ENCODE results near the gene B4GAT1.
"Not testable (repeated sequence)": the region's sequence is repeated elsewhere in the genome, so short reads cannot be mapped to it uniquely, and the experiment has no call there.

Gene B4GAT1

DNA sequence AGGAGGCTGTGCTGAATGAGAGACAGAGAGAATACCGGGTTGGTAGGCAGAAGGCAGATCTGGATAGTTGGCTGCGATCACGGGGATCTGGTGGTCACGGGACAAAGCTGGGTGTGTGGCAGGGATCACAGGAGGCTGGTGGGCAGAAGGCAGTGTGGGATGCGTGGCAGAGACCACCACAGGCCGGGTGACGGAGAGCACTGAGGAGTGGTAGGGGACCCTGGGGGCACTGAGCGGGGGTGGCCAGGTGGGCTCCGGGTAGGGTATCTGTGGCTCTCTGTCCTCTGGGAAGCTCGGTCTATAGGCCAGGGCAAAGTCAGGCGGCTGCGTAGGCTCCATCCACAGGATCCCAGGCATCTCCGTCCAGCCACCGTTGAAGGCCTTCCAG, 31.9 kb downstream of the B4GAT1 start:
- in situ Hi-C loops (cut with HindIII; ENCODE audit: low pct_ligation_motif_present, low pct_unique_long_range_greater_than_20kb, low sequenced_read_pairs): no loop called here
- DNase-seq: no peak

DNA sequence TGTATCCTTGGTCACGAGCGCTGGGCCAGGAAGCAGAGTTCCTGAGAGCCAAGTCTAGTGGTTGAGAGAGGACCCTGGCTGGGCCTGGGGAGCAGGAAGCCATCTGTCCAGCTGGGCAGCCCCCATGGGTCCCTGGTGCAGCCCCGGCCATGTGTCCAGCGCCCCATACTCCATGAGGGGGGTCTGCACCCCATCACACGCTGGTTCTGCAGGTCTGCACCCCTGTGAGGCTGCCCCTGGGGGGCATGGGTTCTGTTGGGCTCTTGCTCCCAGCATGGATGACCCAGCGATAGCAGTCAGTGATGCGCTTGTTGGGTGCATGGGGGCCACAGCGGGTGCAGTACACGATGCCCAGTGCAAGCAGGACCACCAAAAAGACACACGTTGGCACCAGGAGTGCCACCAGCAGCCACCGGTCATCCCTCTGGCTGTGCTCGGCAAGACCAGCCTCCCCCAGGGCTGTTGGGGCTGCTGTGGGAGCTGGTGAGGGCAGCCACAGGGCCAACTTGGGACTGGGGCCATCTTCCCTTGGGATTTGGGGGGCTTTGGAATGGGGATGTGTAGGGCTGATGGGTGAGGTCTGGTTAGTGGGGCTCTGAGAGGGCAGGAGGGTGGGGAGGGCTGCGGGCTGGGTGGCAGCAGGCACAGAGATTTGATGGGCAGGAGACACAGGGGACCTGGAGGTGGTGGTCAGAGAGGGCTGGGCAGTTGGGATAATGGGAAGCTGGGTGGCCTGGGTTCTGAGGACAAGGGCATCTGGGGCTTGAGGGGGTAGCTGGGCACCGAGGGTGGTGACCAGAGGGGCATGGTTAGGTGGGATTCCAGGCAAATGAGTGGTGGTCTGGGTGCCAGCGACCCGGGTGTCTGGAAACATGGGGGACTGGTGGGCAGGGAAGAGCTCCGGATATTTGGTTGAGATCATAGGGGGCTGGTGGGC, 32.6 kb downstream of the B4GAT1 start:
- in situ Hi-C loops (cut with HindIII; ENCODE audit: low pct_ligation_motif_present, low pct_unique_long_range_greater_than_20kb, low sequenced_read_pairs): no loop called here
- no peak for DNase-seq

DNA sequence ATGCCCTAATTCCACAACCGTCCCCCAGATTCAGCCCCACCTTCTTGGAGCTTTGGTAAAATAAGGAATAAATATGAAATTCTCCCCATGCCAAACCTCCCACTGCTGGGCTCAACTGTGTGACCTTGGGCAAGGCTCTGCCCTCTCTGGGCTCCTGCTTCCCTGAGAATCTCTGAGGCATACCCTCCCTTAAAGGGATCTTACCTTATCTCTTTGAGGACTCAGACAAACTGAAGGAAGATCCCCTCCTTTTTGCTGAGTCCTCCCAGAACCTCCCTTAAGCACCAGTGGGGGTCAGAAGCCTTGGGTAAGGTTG, 33.3 kb downstream of the B4GAT1 start:
- DNase-seq: no peak
- in situ Hi-C loops (cut with HindIII; ENCODE audit: low pct_ligation_motif_present, low pct_unique_long_range_greater_than_20kb, low sequenced_read_pairs): no loop called here

DNA sequence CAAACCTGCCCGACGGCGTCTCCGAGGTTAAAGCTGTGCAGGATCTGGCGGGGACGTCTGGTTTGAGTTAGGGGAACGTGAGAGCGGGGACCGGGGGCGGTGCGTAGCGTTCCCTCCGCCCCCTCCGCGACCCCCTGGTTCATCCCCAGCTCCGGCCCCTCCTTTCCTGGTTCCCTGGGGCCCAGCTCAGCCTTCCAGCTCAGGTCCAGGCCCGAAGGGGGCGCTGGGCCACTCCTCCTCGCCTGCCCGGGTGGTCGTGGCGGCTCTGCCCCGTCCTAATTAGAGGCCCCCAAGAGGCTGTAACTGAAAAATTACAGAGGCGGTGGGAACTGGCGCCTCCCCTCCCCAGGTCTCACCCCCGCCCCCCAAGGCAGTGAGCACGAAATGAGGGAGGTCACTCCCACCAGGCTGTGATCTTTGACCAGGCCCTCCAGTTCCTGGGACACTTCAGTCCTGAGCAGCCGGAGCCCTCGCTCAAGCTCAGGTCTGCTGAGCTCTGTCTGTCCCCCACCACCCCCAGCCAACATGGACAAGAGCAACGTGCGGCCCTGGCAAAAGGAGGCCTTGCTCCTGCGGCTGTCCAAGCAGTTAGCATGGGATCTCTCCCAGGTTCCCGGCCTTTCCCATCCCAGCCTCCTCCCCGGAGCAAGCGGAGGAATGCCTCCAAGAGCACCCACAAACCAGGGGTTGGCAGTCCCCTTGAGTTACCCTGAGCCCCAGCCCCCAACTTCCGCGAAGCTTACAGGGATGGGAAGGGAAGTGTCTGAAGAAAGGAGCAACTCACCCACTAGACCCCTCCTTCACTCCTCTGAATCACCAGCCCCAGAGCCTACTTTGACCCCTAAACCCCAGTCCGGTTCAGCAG, 33.9 kb downstream of the B4GAT1 start:
- in situ Hi-C loops (cut with HindIII; ENCODE audit: low pct_ligation_motif_present, low pct_unique_long_range_greater_than_20kb, low sequenced_read_pairs): no loop called here
- DNase-seq: no peak

DNA sequence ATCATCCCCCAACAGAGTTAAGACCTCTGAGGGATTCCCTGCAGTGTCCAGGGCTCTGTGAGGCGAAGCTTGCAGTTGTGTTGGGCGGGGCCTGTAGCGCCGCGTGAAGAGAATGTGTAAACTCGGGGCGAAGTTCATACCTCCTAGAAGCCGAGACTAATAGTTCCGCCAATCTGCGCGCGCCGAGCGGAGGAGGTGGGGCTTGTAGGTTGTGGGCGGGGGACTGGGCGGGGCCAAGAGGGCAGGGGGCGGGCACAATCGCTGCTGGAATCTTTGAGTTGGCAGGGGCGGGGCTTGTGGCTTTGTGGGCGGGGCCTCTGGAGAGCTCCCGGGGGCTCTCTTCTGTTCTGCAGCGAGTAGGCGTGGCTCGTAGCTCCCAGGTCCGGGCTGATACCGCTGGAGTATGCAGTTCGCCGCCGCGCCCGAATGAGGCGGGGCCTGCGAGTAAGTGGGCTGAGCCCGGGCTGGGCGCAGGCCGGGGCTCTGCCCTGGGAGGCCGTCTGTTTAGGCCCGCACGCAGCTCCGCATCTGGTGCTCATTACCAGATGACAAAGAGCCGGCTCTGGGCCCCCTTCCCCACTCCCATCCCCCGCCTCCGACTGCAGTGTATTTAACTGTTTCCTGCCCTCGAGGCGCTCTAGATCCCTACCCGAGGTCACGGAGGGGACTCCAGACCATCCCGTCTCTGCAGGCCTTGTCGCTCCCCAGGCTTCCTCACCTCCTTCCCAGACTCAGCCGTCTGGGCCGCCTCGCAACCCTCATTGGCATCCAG, 34.7 kb downstream of the B4GAT1 start:
- DNase-seq: peak; percentile 96
- in situ Hi-C loops (cut with HindIII; ENCODE audit: low pct_ligation_motif_present, low pct_unique_long_range_greater_than_20kb, low sequenced_read_pairs): no loop called here

DNA sequence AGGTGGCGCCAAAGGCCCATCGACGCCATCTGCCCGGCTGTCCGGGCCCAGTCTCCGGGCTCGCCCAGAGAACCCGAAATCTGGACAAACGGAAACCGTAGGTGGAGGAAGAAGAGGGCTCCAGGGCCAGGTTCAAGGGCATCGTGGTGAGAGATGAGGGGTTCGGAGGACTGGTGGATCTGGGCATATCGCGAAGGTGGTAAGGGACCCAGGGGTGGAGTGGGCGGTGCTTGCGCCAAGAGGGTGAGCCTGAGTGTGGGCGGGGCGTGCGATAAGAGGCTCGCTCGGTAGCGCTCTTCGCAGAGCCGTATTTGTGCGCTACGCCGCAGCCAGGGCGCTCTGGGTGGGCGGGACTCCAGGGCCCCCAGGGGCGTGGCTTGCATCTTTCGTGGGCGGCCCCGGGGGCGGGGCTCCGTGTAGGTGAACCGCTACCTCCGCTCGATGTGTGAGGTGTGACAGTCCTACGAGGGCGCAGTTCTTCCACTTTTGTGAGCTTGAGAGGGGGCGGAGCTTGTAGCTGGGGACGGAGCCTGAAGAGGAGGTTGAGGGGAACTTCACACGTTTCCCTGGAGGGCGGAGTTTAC, 35.4 kb downstream of the B4GAT1 start:
- DNase-seq: peak; percentile 91
- in situ Hi-C loops (cut with HindIII; ENCODE audit: low pct_ligation_motif_present, low pct_unique_long_range_greater_than_20kb, low sequenced_read_pairs): no loop called here

DNA sequence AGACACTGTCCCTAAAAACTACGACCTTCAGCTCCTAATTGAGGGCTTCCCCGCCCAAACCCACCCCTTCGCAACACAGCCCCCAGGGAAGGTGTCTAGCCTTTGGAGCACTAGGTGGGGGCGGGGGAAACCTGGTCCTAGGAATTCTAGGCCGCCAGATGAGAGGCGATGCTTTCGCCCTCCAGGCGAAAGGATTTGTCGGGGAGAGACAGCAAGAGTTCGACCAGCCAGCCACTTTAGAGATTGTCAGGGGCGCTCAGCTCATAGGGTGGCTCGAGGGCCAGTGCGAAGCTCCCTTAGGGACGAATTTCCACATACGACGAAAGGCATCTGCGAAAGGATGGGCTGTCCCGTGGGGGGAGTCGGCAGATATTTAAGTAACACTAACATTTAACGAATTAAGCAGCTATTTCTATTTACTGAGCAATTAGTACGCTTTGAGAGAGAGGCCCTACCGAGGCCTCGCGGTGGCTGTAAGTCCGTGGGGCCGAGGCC, 35.9 kb downstream of the B4GAT1 start:
- in situ Hi-C loops (cut with HindIII; ENCODE audit: low pct_ligation_motif_present, low pct_unique_long_range_greater_than_20kb, low sequenced_read_pairs): no loop called here
- DNase-seq: no peak

DNA sequence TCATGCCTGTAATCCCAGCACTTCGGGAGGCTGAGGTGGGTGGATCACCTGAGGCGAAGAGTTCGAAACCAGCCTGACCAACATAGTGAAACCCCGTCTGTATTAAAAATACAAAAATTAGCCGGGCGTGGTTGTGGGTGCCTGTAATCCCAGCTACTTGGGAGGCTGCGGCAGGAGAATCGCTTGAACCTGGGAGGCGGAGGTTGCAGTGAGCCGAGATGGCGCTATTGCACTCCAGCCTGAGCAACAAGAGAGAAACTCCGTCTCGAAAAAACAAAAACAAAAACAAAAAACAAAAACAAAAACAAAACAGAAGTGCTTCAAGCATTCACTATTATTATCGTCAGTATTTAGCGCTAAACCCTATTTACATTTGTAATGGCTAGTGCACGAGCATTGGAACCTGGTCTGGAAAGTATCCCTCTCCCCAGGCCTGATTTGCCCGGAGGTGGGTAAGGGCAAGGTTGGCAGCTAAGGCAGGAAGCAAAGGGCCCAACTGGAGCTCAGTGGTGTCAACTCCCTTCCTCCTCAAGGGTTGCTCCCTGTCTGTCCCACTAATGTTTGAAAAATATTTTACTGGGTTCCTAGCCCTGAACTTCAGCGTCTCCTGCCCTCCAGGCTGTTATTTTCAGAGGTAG, 36.5 kb downstream of the B4GAT1 start:
- DNase-seq; in situ Hi-C loops (cut with HindIII; ENCODE audit: low pct_ligation_motif_present, low pct_unique_long_range_greater_than_20kb, low sequenced_read_pairs): not testable (repeated sequence)

DNA sequence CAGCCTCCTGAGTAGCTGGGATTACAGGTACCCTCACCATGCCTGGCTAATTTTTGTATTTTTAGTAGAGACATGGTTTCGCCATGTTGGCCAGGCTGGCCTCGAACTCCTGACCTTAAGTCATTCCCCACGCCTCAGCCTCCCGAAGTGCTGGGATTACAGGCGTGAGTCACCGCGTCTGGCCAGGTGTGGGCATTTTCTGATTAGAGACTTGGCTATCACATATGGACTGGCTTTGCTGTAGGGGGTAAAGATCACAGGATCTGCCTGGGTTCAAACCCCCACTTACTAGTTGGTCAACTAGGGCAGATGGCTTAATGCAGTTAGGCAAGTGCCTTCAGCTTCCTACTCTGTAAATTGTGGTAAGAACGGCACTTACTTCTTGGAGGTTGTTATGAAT, 37.1 kb downstream of the B4GAT1 start:
- DNase-seq: no peak
- in situ Hi-C loops (cut with HindIII; ENCODE audit: low pct_ligation_motif_present, low pct_unique_long_range_greater_than_20kb, low sequenced_read_pairs): no loop called here

DNA sequence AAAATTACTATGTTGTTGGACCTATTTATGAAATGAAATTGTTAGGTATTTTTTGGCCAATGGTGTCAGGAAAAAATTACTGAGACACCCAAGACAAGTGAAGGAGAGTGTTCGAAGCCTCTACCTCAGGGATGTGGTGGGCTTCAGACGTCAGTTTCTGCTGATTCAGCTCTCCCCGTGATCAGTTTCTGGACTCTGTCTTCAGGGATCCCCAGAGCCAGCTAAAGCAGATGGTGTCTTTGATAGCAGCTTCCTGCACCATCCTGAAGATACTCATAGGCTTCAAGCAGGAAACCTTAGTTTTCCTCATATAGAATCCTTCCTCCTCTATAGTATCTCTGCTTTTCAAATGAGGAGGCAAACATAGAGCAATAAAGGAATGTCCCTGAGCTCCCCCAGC, 38.0 kb downstream of the B4GAT1 start:
- no peak for DNase-seq
- in situ Hi-C loops (cut with HindIII; ENCODE audit: low pct_ligation_motif_present, low pct_unique_long_range_greater_than_20kb, low sequenced_read_pairs): no loop called here

DNA sequence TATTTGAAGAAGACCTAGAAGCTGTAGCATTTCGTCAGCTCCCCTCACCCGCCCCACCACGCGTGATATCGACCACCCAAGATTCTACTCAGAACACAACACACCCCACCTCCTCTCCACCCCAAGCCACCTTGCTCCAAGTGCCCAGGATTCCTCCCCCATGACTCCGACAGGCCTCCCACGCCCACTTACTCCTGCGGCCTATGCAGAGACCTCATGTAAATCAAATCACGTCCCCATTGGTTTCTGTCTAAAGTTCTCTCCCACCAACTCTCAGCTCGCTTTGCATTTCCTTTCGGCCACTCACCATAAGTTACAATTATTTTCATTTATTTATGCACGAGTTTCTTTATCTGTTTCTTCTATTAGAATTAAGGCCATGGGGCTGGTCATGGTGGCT, 44.8 kb downstream of the B4GAT1 start:
- DNase-seq: no peak
- in situ Hi-C loops (cut with HindIII; ENCODE audit: low pct_ligation_motif_present, low pct_unique_long_range_greater_than_20kb, low sequenced_read_pairs): no loop called here

DNA sequence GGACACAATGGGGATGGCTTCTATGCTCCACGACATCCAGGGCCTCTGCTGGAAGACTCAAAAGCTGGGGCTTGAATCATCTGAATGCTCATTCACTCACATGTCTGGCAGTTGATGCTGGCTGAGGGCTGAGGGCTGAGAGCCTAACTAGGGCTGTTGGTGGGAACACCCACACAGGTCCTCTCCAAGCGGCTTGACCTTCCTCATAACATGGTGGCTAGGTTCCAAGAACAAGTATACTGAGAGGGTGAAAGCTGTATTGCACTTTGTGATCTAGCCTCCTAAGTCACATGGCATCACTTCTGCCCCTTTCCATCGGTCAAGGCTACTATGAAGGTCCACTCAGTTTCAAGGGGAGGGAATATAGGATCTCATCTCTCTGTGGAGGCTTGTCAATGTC, 48.2 kb downstream of the B4GAT1 start:
- in situ Hi-C loops (cut with HindIII; ENCODE audit: low pct_ligation_motif_present, low pct_unique_long_range_greater_than_20kb, low sequenced_read_pairs): no loop called here
- no peak for DNase-seq

DNA sequence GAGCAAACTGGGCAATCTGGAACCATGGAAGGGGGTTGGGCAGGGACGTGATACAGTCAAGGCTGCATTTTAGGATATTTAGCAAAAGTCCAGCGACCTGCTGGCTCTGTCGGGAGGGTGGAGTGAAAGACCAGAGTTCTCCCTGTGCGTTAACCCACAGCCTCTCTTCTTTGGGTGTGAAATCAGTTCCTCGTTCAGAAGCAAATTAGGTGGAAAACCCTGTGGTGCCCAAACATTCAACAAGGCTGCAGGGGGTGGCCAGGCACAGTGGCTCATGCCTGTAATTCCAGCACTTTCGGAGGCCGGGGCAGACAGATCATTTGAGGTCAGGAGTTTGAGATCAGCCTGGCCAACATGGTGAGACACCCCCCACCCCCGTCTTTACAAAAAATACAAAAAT, 49.8 kb downstream of the B4GAT1 start:
- in situ Hi-C loops (cut with HindIII; ENCODE audit: low pct_ligation_motif_present, low pct_unique_long_range_greater_than_20kb, low sequenced_read_pairs): no loop called here
- DNase-seq: no peak
